Mesendoderm (in vitro differentiated cells): ENCODE results near the gene RHBDL3. TPM values are rescaled to one million over a fixed set of nuclear protein-coding genes. Genes with fewer than 3 reads are reported as not detected.

Experiments used
- small RNA-seq: library from polyadenylated mRNA; stranded (forward); fragments of <200 nt; extraction: miRNeasy Mini kit (QIAGEN cat#:217004); gene quantifications from one replicate; pipeline ENCODE3, GENCODE V24; 2013; ENCODE audit not compliant: insufficient read depth

The RHBDL3 gene

Small RNA genes within 50 kb of the gene (small RNA-seq; reads per million reads assigned to genes)
- not detected for gene UBL5P2
